SU-DHL-6 (cell line): ENCODE data around the gene BMP2K.

Source experiments
- H2AFZ ChIP-seq: fragments of 200-600 bp; sonication (generic); 2 replicates; pipeline ENCODE4 v1.6.1; 2014; ENCODE audit warnings: low read depth, mild to moderate bottlenecking, moderate library complexity, mixed read lengths, antibody characterized with exemption, low read length; ENCODE audit not compliant: severe bottlenecking
- H3F3A ChIP-seq: fragments of 200-600 bp; shearing (Covaris generic); 2 replicates; pipeline ENCODE4 v1.6.0; 2016; ENCODE audit warnings: antibody characterized with exemption, mild to moderate bottlenecking; ENCODE audit not compliant: insufficient read depth
- H3K27ac ChIP-seq: fragments of 200-600 bp; sonication (generic); 2 replicates; pipeline ENCODE4 v1.5.1; 2016; ENCODE audit warnings: low read depth, mild to moderate bottlenecking, low read length, moderate library complexity, mixed read lengths
- H3K27me3 ChIP-seq: fragments of 200-600 bp; sonication (generic), shearing (Covaris generic); 2 replicates; pipeline ENCODE4 v1.6.0; 2014; ENCODE audit warnings: mild to moderate bottlenecking, low read length
- H3K36me3 ChIP-seq: fragments of 200-600 bp; sonication (generic); 2 replicates; pipeline ENCODE4 v1.6.1; 2014; ENCODE audit warnings: mild to moderate bottlenecking, low read length, mixed read lengths
- H3K4me2 ChIP-seq: fragments of 300-600, 200-600 bp; shearing (Covaris generic), sonication (generic); 2 replicates; pipeline ENCODE4 v1.6.0; 2014; ENCODE audit warnings: low read length, low read depth, mild to moderate bottlenecking; ENCODE audit not compliant: poor library complexity, severe bottlenecking
- H3K4me3 ChIP-seq: fragments of 200-600 bp; sonication (generic); 2 replicates; pipeline ENCODE4 v1.5.1; 2014; ENCODE audit warnings: antibody characterized with exemption, low read length, mild to moderate bottlenecking, mixed read lengths; ENCODE audit not compliant: insufficient read depth, poor library complexity, severe bottlenecking
- H3K79me2 ChIP-seq: fragments of 200-600 bp; sonication (generic); 2 replicates; pipeline ENCODE4 v1.6.1; 2014; ENCODE audit warnings: mild to moderate bottlenecking, low read length, moderate library complexity; ENCODE audit not compliant: insufficient read depth
- H3K9ac ChIP-seq: fragments of 200-600 bp; sonication (generic); 2 replicates; pipeline ENCODE4 v1.7.0; 2014; ENCODE audit warnings: mild to moderate bottlenecking, low read length
- H3K9me2 ChIP-seq: fragments of 200-600 bp; sonication (generic); replicated peaks from 2 replicates; pipeline ENCODE4 v1.6.1; 2014; ENCODE audit warnings: low read length; ENCODE audit not compliant: insufficient read depth
- H3K9me3 ChIP-seq: fragments of 200-600 bp; sonication (generic); 2 replicates; pipeline ENCODE4 v1.6.1; 2014; ENCODE audit warnings: low read length, mixed read lengths; ENCODE audit not compliant: insufficient read depth
- H4K20me1 ChIP-seq: fragments of 200-600 bp; sonication (generic); 2 replicates; pipeline ENCODE4 v1.6.1; 2014; ENCODE audit warnings: low read depth, mild to moderate bottlenecking, antibody characterized with exemption, low read length, moderate library complexity, mixed read lengths
- EZH2phosphoT487 ChIP-seq: fragments of 200-600 bp; sonication (generic), shearing (Covaris generic); conservative IDR thresholded peaks from 2 replicates; pipeline ENCODE4 v1.6.1; 2018; ENCODE audit warnings: mild to moderate bottlenecking, antibody characterized with exemption, low read length, moderate library complexity, mixed read lengths
- TF ChIP-seq, protein P1 (sequence below): fragments of 200-600 bp; sonication (generic); IDR thresholded peaks from one replicate; pipeline ENCODE4 v1.5.1; 2017; ENCODE audit warnings: antibody characterized with exemption, mild to moderate bottlenecking, low read length, moderate library complexity; ENCODE audit not compliant: insufficient read depth, poor library complexity, severe bottlenecking

BMP2K gene

DNA sequence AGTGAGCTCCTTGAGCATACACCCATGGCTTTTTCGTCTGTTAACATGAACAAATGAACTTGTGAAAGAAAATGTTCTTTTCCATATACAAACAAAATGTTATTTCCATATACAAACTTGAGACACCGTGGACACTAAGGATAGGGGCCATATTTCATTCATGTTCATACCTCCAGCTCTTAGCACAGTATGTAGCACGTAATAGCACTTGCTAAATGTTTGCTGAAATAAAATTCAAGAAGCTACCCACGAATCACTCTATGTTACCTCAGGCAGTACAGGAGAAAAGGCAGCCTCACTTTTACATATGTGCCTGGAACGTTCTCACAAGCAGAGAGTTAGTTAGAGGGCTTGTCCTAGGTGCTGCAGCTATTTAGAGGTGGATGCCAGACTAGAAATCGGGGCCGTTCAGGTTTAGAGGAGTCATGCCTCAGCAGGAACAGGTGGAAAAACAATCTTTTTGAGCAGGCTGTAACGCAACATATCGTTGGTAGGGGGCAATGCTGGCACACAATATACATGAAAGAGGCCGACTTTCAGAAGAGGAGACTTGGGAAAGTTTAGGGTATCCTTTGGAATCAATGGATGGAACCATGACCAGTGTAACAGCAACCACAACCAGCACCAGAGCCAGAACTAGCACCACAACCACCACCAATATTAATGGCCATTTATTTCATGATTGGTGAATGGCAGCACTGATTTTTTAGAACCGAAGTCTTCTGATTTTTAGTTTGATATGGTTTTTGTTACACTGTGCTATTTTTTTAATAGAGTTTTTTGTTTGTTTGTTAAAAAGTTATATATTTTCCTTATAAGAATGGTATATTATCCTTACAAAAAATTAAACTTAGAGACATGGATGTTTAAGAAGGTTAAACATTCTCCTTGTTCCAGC, 177.9 kb downstream of the BMP2K start:
- no peaks in the 10 kb centered on the region for H4K20me1 ChIP-seq
- H3K27ac ChIP-seq, result no peak overlapping the region
- no peak overlapping the region for H3K4me3 ChIP-seq
- no peaks in the 10 kb centered on the region for H3F3A ChIP-seq
- no peaks in the 10 kb centered on the region for H3K79me2 ChIP-seq
- H3K9me3 ChIP-seq, result no peaks in the 10 kb centered on the region
- no peaks in the 10 kb centered on the region for H3K36me3 ChIP-seq
- H3K9me2 ChIP-seq, result no peaks in the 10 kb centered on the region
- no peak overlapping the region for H2AFZ ChIP-seq
- H3K4me2 ChIP-seq, result no peak overlapping the region
- no peak overlapping the region for H3K9ac ChIP-seq
- TF ChIP-seq, protein P1, sequence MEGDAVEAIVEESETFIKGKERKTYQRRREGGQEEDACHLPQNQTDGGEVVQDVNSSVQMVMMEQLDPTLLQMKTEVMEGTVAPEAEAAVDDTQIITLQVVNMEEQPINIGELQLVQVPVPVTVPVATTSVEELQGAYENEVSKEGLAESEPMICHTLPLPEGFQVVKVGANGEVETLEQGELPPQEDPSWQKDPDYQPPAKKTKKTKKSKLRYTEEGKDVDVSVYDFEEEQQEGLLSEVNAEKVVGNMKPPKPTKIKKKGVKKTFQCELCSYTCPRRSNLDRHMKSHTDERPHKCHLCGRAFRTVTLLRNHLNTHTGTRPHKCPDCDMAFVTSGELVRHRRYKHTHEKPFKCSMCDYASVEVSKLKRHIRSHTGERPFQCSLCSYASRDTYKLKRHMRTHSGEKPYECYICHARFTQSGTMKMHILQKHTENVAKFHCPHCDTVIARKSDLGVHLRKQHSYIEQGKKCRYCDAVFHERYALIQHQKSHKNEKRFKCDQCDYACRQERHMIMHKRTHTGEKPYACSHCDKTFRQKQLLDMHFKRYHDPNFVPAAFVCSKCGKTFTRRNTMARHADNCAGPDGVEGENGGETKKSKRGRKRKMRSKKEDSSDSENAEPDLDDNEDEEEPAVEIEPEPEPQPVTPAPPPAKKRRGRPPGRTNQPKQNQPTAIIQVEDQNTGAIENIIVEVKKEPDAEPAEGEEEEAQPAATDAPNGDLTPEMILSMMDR, result no peak
- TF ChIP-seq EZH2phosphoT487, result no peak
- H3K27me3 ChIP-seq, result no peaks in the 10 kb centered on the region

DNA sequence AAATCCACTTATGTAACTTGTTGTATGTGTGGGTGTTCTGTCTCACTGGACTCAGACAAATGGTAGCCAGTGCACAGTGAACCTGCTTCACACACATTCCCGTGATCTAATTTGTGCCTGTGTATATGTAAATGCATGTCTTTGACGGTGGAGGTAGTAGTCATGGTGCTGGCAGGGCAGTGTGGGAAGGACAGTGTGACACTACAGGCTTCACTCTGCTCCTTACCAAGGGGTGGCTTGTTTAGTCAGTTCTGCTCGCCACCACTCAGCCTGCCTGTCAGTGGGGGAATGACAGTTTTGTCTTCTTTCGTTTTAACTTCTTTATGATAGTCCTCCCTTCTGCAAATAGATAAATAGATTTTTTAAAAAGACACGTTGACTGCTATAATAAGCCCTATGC, 180.8 kb downstream of the BMP2K start:
- Histone ChIP-seq H4K20me1 (no peaks in the 10 kb centered on the region), H2AFZ (no peak overlapping the region), H3K9me2 (no peaks in the 10 kb centered on the region)

GRCh38 chr4:78960926-78961325, 184.8 kb downstream of the BMP2K start:
- Histone ChIP-seq H3K36me3 (no peaks in the 10 kb centered on the region), H3F3A (no peaks in the 10 kb centered on the region), H3K9me2 (no peaks in the 10 kb centered on the region), H3K79me2 (no peaks in the 10 kb centered on the region), H3K27me3 (no peaks in the 10 kb centered on the region), H3K4me2 (no peak overlapping the region), H3K9me3 (no peaks in the 10 kb centered on the region), H3K27ac (no peak overlapping the region), H3K4me3 (no peak overlapping the region), H3K9ac (no peak overlapping the region), H4K20me1 (no peaks in the 10 kb centered on the region), H2AFZ (no peak overlapping the region)
- TF ChIP-seq, protein P1, result no peak
- TF ChIP-seq EZH2phosphoT487, result no peak

More for the DNA sequence above, 180.8 kb downstream of the BMP2K start:
- Histone ChIP-seq H3K27ac (no peak overlapping the region), H3K4me3 (no peak overlapping the region), H3K36me3 (no peaks in the 10 kb centered on the region), H3K9me3 (no peaks in the 10 kb centered on the region), H3K9ac (no peak overlapping the region), H3F3A (no peaks in the 10 kb centered on the region), H3K79me2 (no peaks in the 10 kb centered on the region), H3K27me3 (no peaks in the 10 kb centered on the region), H3K4me2 (no peak overlapping the region)
- no peak for TF ChIP-seq EZH2phosphoT487
